ENCODE measurements around the gene SNX22.
A peak's percentile ranks its signal among the peaks of the same experiment; 100 is the strongest.

Gene SNX22

DNA sequence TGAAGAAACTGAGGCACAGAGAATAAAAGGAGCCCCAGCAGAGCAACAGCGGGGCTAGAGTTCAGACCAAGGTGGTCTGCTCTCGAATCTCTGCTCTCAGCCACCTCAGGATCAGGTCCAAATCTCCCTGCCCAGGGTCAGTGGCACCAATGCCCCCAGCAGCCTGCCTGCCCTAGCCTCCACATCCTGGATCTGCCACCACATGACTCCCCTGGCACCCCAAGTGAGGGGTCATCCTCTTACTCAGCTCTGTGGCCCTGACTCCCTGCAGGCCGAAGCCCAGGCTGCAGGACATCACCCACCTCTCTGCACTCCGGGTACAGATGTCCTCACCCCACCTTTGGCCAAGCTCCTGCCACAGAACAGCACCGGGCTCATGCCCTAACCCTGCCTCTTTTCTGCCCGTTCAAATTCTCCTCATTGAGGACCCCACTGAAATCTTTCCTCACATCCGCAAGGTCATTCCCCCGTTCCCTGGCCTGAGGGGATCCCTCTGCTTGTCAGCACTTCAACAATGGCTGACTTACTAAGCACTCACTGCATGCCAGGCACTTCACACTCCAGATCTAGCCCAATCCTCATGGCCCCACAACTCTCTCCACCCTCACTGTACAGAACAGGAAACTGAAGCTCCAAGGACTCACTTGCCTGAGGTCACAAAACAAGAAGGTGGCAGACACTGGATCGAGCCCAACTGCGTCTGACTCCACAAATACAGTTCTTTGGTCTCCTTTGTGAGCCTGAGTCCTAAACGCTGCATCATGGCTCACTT lies 7.0 kb downstream of the SNX22 start:
- no peak for DNase-seq

DNA sequence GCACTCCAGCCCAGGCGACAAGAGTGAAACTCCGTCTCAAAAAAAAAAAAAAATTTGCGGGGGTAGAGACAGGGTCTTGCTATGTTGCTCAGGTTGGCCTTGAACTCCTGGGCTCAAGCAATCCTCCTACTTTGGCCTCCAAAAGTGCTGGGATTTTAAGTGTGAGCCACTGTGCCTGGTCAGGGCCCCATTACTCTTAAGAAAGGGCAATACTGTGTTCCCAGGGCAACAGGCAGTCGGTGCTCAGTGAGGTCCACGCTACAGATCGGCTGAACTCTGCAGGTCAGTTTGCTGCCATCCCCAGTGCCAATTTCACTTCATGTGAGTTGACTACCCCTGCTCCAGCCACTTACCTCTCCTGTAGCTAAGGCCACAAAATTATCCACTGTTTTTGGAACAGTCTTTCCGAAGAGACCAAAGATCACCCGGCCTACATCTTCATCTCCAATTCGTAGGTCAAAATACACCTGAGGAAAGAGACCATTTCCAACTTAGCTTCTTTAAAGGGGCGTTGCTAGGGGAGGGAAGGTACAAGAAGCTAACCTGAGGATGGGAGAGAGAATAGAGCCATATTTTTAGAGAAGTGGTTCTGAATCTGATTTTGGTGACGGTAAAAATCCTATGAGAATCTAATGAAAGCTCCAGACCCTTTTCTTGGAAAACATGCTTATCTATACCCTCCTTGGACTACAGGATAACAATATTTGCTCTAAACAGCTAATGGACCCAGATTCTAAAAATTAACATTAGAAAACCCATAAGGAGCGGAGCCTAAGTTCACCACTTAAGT lies 10.4 kb downstream of the SNX22 start:
- no peak for DNase-seq

DNA sequence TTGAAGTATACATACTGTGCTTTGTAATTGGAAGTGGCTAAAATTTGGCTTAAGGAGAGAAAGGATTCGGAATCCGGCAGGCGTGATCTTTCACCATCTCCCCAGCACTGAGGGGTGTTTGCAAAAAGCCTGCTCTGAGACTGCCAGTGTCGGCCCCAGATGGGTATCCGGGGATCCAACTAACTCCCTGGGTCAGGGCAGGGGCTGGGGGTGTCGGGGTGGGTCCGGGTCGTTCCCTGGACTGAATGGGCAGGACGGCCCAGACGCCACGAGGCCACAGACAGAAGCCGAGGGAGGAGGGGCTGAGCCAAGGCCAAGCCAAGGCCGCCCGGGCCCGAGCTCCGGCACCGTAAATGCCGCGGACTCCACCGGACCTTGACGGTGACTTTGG lies 10.9 kb downstream of the SNX22 start:
- DNase-seq = no peak

DNA sequence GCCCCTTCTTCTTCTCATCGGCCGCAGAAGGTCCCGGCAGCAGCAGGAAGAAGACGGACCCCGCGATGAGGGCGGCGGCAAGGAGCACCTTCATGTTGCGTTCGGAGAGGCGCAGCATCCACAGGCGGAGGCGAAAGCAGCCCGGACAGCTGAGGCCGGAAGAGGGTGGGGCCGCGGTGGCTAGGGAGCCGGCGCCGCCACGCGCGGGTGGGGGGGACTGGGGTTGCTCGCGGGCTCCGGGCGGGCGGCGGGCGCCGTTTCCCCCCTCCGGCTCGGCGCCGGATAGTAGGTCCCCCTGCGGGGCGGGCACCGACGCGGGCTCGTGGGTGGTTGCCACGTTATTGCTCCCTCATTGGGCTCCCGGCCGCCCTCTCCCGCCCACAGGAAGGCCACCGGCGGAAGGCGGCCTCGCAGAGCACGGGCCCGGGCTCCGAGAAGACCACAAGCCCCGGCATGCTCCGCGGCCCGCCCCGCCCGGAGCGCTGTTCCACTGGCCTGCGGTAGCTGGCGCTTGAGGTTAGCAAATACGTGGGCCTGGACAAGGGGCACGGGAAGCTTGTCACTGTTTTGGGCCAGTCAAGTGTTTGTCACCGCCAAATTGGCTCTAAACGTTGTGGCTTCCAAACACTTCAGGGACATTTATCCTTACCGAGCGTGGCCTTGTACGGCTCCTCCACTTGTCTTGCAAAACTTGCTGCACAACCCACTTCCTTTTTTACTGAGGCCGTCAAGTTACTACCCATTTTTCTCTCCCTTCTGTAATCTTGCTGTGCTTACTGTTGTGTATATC lies 11.5 kb downstream of the SNX22 start, which contains the start of gene PPIB:
TSS of gene PPIB (minus strand) at position 154 of the 790 bp plus-strand sequence. CDS start at position 118, 36 bp downstream.
- DNase-seq = peak; percentile 98

DNA sequence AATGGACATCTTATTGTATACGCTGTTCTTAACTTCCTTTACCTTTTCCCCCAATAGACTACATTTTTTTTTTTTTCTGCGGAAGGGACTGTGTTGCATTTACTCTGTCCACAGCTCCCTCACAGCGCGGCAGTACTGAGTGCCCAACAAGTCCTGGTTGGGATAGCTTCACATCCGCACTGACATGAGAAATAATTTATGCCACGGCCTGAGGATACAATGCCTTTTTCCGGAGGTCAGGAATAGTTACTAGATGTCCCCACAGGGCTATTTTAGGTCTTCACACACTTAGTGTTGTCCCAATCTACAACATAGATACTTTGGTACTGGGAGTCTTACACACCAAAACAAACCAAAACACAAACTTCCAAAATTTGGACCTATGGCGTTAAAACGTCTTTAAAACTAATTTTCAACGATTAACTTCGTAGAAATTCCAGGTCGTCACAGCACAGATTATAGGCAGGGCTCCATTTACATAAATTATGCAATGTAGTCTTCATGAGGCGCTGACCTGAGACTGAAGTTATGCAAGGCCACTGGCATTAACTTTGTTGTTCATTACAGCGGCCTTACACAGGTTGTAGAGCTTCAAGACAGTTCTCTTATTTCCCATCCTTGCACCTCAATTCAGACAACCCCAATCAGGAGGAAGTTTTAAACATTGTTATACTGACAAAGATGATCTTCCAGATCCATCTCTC lies 12.3 kb downstream of the SNX22 start:
- peak; percentile 70 for DNase-seq

DNA sequence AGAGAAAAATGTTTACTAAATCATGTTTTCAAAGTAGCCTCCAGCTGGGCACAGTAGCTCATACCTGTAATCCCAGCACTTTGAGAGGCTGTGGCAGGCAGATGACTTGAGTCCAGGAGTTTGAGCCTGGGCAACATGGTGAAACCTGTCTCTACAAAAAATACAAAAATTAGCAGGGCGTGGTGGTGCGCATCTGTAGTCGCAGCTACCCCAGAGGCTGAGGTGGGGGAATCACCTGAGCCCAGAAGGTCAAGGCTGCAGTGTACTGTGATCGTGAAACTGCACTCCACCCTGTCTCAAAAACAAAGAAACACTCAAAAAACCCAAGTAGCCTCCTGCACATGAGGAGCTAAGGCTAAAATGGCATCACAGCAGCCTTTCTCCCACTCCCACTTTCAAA lies 12.9 kb downstream of the SNX22 start:
- DNase-seq = no peak

DNA sequence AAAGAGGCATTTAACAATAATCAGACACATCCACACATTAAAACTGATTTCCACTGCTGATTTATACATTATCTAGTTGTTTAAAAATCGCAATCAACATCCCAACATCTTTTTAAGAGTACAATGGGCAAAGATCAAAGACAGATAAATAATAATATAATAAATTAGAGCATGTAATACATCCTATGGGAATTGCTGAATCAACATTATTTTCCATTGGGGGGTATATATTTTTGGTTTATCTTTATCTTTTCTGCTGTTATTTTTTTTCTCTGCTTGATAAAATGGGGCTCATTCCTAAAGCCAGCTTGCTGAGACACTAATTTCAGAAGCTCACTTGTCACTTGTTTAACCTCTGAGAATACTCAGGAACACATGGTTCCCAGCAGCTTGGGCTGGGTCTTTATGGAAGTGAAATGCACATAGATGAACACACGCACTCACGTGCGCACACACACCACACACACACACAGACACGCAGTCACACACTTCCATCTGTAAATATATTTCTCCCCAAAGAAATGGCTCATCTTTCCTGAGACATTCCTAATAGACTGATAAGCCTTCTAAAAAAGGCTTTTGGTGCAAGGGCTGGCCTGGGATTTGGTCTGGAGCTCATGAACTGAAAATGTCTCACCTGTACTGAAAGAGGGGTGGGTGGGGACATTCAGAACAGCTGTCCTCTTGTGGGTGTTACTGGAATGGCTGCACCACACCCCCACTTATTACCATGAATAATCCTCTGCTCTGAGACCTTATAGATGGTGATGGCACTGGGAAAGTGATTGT lies 14.8 kb downstream of the SNX22 start:
- DNase-seq = no peak

DNA sequence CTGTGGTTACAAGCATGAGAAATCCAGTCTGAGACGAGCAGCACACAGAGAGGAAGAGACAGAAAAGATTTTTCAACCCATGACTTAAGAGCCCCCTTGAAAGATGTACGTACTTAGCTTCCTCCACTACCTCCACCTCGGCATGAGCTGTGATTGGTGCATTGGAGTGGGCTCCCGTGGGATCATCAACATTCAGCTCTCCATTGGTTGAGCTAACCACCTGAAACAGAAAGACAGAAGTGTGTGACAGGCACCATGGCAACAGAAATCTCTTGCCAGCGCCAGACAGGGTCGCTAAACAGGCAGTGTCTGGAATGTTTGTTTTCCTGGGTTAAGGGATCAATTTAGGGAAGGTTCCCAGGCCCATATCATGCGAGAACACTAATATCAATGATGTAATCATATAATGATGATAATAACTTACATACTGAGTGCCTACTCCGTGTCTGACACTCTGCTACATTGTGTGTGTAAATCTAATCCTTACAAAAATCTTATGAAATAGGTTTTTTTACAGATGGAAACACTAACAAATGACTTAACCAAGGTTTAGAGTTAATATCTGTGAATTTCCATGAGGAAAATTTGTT lies 28.8 kb downstream of the SNX22 start:
- DNase-seq = no peak

DNA sequence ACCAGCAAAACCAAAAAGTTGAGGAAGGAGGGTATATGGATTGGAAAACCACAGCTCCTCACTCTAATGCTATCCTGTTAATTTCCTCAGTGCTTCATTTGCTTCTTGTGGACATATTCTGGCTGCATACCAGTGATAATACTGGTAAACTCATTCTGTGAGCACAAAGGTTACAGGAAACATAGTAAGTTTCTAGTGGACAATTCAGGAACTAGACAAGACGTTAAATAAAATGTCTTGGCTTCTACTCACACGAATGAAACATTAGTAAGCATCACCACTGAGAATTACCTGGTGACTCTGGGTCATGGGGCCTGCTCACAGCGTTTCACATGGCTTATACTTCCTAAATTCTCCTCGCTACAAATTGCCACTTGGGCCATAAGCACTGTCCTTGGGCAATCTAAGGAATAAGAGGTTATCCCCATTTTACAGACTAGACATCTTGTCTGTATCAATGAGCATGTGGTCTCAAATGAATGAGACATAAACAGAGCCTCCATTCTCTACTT lies 31.4 kb downstream of the SNX22 start:
- no peak for DNase-seq

DNA sequence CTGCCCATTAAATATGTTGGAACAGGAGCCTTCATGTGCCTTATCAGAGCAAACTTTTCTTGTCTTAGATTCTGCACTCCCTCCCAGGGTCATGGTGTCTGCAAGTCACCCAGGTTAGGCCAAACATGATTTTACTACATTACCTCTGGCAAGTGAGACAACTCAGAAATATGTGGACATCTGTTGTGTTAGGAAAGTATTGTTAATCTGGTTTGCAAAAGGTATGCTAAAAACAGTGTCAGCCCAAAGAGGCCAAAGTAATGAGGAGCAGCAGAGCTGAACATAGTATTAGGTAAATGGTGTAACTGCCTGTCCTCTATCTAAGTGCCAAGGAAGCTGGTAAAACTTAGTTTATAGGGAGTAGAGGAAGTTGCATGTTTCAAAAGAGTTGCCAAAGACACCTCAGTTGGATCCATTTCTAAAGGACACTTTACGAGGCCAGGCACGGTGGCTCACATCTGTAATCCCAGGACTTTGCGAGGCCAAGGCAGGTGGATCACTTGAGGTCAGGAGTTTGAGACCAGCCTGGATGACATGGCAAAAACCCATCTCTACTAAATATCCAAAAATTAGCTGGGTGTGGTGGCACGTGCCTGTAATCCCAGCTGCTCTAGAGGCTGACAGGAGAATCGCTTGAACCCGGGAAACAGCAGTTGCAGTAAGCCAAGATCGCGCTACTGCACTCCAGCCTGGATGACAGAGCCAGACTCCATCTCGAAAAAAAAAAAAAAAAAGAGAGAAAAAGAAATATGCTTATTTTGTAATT lies 33.8 kb downstream of the SNX22 start:
- no peak for DNase-seq

DNA sequence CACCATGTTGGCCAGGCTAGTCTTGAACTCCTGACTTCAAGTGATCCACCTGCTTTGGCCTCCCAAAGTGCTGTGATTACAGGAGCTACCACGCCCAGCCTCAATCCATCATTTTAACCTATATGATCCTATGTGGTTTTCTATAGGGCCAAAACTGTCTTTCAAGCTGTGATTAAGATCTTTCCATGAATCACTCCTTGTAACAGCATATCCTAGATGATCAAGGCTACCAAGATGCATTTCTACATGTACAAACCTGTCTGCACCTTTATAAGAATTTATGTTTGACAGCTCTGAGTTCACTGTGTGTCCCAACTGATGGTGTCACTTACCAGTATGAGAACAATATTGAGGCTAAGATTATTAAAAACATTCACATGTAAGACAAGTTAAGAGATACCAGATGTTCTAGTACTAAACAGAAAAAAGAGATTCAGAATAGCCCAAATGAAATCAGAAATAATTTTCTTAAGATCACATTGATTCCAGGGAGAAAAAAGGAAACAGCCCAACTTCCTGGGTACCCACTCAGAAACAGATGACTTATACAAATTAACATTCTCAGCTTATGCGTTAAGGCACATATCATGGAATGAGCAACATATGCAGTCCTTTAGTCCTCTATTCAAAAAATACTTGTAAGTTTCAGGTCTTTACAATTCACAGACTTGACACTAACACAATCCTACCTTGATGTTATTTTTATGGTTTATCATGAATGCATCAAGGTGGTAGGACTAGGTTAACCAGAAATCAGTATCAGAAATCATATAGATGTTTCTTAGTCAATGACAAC lies 36.1 kb downstream of the SNX22 start:
- no peak for DNase-seq

DNA sequence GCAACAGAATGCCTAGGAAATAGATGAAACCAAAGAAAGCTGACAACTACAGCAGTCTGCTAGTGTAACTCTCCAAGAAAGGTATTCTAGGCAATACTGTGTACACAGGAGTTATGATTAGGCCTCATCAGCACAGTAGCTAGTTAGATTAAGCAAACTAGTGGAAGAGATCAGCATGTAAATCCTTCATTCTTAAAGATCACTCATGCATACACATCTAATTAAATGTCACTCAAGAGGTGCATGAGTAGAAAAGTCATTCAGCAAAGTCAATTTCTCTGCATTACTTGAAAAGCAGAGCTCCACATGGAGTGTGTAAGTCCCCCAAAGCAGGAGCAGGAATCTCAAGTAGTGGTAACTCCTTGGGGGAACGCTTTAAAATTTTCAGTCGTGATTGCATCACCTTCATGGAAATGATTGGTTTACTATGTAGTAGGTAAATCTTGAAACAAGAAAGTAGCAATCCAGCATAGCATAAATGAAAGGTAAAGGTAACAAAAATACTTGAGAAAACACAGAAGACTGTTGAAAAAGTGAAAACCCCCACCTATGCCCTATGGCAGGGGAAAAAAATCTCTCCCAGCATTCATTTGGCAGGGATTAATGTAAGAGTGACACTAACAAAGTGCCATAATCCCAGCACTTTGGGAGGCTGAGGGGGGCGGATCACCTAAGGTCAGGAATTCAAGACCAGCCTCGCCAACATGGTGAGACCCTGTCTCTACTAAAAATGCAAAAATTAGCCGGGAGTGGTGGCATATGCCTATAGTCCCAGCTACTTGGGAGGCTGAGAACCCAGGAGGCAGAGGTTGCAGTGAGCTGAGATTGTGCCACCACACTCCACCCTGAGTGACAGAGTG lies 40.7 kb downstream of the SNX22 start:
- DNase-seq = no peak

DNA sequence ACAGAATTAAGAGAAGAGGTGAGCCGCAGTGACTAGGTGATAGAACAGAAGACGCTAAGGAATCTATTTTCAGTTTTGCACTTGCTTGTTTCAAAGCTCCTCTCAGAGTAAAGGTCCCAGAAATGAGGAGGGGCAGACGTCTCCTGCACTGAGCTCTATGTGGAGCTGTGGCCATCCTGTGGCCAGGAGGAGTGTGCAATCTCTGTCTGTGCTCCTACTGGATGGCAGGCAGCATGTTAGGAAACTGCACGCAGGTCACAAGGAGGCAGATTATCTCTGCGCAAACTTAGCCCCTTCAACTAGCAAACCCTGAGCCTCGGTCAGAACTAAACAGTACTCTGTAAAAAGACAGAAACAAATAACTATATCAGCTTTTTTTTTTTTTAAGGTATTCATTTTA lies 42.4 kb downstream of the SNX22 start:
- no peak for DNase-seq

DNA sequence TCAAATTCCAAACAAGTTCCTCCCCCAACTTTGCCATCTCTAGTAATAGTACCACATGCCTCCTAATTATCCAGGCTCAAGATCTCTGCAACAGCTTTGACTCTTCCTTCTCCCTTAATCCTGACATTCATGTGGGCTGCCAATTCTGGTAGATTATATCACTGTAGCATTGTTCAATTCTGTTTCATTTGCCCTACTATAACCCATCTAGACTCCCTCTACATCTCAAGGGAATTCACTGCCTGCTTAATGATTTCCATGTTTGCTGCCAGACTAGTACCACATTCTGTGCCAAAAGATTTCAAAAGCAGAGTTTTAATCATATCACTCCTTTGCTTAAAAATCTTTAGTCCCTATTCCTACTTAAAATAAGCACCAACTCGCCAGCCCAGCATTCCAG lies 45.9 kb downstream of the SNX22 start:
- no peak for DNase-seq

DNA sequence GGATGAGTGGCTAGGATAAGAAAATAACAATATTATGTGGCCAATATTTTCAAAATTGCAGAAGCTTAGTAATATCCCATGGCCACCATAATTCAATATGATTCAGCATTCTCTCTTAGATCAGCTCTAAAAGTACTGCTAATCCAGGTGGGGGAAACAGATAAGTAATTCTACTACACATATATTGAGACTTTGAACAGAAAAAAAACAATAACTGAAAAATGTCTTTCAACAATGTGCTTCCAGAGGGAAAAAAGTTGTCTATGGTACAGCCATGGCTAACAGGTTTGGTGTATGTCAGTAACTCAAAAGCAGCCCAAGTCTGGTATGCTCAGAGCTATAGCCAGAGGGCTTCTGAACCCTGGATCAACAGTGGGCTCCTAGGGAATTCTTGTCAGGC lies 53.7 kb downstream of the SNX22 start:
- peak; percentile 78 for DNase-seq

Data from hematopoietic multipotent progenitor cell treated with erythropoietin and hydrocortisone succinate and interleukin-3 and kit ligand, for 6 days (in vitro differentiated cells).